ENCODE results near the gene THRB. TPM values are rescaled to one million over a fixed set of nuclear protein-coding genes. Genes with fewer than 3 reads are reported as not detected.

Gene THRB
- polyA plus RNA-seq, 2 of the 4 experiments (the other 2 are of a cell fraction) = 2.0 to 2.3 TPM

GRCh38 chr3:24401090-24401810 lies 93.4 kb downstream of the THRB start (continued):
- TF ChIP-seq, protein P1, sequence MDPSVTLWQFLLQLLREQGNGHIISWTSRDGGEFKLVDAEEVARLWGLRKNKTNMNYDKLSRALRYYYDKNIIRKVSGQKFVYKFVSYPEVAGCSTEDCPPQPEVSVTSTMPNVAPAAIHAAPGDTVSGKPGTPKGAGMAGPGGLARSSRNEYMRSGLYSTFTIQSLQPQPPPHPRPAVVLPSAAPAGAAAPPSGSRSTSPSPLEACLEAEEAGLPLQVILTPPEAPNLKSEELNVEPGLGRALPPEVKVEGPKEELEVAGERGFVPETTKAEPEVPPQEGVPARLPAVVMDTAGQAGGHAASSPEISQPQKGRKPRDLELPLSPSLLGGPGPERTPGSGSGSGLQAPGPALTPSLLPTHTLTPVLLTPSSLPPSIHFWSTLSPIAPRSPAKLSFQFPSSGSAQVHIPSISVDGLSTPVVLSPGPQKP (IDR thresholded peaks at IDR 0.05; ENCODE audit: low read depth, low read length) = no peak
- TF ChIP-seq FOXS1 (CRISPR knock-in tag; IDR thresholded peaks at IDR 0.05) = no peak
- TF ChIP-seq, protein P2, sequence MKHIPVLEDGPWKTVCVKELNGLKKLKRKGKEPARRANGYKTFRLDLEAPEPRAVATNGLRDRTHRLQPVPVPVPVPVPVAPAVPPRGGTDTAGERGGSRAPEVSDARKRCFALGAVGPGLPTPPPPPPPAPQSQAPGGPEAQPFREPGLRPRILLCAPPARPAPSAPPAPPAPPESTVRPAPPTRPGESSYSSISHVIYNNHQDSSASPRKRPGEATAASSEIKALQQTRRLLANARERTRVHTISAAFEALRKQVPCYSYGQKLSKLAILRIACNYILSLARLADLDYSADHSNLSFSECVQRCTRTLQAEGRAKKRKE (CRISPR knock-in tag; IDR thresholded peaks at IDR 0.05; ENCODE audit: low read depth) = no peak
- no peak for TF ChIP-seq RFX5 (IDR thresholded peaks at IDR 0.05)
- TF ChIP-seq NPAS2 (CRISPR knock-in tag; IDR thresholded peaks at IDR 0.05; ENCODE audit: borderline replicate concordance) = no peak
- TF ChIP-seq TFCP2L1 (CRISPR knock-in tag; IDR thresholded peaks at IDR 0.05) = no peak
- no peak for TF ChIP-seq ZC3H11A (IDR thresholded peaks at IDR 0.05)
- TF ChIP-seq FOSL2 (IDR thresholded peaks at IDR 0.05) = no peak
- no peak for TF ChIP-seq FOSL2 (CRISPR knock-in tag; IDR thresholded peaks at IDR 0.05)
- TF ChIP-seq PHF8 (IDR thresholded peaks at IDR 0.05; ENCODE audit: borderline replicate concordance, low read depth) = no peak
- TF ChIP-seq HEYL (CRISPR knock-in tag; IDR thresholded peaks at IDR 0.05) = no peak

DNA sequence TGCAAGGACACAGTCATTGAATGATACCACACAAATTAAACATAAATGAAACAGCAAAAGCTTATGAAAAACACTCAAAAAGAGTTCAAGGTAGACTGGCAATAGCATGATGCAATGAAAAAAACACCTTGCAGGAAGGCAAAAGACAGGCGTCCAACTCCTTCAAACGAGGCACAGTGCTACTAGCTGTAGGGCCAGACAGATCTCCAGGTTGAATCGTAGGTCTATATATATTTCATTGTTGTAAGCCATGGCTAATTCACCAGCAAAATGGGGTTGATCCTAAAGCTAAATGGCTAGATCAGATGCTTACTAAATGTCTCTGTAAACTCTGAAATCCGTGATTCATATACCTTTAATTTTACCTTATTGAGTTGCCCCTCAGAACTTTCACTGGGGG lies 94.2 kb downstream of the THRB start:
- Histone ChIP-seq H3K4me3 (no peak overlapping the region), H3K4me2 (no peak overlapping the region), H3K9me3 (no peaks in the 10 kb centered on the region), H3K27ac (no peak overlapping the region), H3K4me1 (no peaks in the 10 kb centered on the region)
- no peak for ATAC-seq
- TF ChIP-seq RARB (CRISPR knock-in tag; IDR thresholded peaks at IDR 0.05) (no peak), POLR2AphosphoS2 (conservative IDR thresholded peaks at IDR 0.05; ENCODE audit: low read length) (no peak), MAFK (IDR thresholded peaks at IDR 0.05; ENCODE audit: partially characterized antibody) (no peak), RFX5 (IDR thresholded peaks at IDR 0.05) (no peak), ZC3H11A (IDR thresholded peaks at IDR 0.05) (no peak), GATA3 (IDR thresholded peaks at IDR 0.05; ENCODE audit: borderline replicate concordance) (no peak), NR3C1 (IDR thresholded peaks at IDR 0.05) (no peak), CBX8 (IDR thresholded peaks at IDR 0.05) (no peak), HOXB13 (CRISPR knock-in tag; IDR thresholded peaks at IDR 0.05; ENCODE audit: low read depth) (no peak), TFCP2L1 (CRISPR knock-in tag; IDR thresholded peaks at IDR 0.05) (no peak), PBX3 (IDR thresholded peaks at IDR 0.05) (no peak), NFE2L2 (conservative IDR thresholded peaks at IDR 0.05; ENCODE audit: low read length) (no peak), ZSCAN20 (CRISPR knock-in tag; IDR thresholded peaks at IDR 0.05) (no peak), SREBF2 (IDR thresholded peaks at IDR 0.05) (no peak)
- TF ChIP-seq, protein P1 (IDR thresholded peaks at IDR 0.05; ENCODE audit: low read depth, low read length) = no peak
- TF ChIP-seq, protein P3, sequence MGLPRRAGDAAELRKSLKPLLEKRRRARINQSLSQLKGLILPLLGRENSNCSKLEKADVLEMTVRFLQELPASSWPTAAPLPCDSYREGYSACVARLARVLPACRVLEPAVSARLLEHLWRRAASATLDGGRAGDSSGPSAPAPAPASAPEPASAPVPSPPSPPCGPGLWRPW (IDR thresholded peaks at IDR 0.05) = no peak
- TF ChIP-seq, protein P2 (CRISPR knock-in tag; IDR thresholded peaks at IDR 0.05; ENCODE audit: low read depth) = no peak
- DNase-seq (ENCODE audit: low read depth in 1 of 2, low spot score in 1 of 2) = no peak
- no peak for FAIRE-seq
- POLR2A ChIA-PET = no interaction called here
- 51% methylated on average over 4 of the region's 4 CpGs for WGBS (ENCODE audit: missing lambda C conversion rate)
- CTCF ChIA-PET = interaction anchor here (1.2 kb wide), 1 partner anchor 136 kb away, joined by 4 read pairs; no protein-coding TSS in a partner anchor
